HG02970 (cell line): ENCODE data around the gene DSTN.

Source experiments
- ATAC-seq: cut with Tn5 transposase; IDR thresholded peaks from one replicate; pipeline ENCODE4 v1.9.1; 2021; ENCODE audit warnings: mild to moderate bottlenecking, moderate library complexity, moderate number of reproducible peaks; ENCODE audit not compliant: unreplicated experiment, low FRiP score

The DSTN gene

GRCh38 chr20:17569616-17570346 is at the start of gene DSTN:
TSS of gene DSTN (plus strand) at chr20:17570075. CDS start at chr20:17570209, 134 bp downstream.
- peak; percentile 89 for ATAC-seq

DNA sequence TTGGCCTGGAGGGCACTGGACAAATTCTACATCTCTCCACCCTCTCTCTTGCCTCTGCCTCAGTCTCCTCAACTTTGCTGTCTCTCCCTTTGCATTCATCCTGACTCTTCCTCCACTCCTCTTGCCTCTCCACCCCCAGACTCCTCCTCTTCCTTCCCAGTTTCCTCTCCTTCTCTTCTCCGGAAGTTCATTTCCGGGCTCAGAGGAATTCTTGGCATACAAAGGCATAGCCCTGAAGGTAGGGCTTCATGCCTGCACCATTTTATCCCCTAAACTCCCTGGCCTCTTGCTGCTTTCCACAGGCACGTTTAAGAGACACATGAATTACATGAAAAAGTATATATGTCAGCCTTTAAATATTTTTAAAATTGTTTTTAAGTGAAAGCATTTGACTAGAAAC is 49.3 kb upstream of the DSTN start:
- ATAC-seq, result no peak

- ATAC-seq, result no peak
Measured at GRCh38 chr20:17522528-17522927, 47.3 kb upstream of the DSTN start.

GRCh38 chr20:17523326-17523725 is 46.5 kb upstream of the DSTN start:
- no peak for ATAC-seq

GRCh38 chr20:17524560-17524959 is 45.3 kb upstream of the DSTN start:
- ATAC-seq, result no peak

GRCh38 chr20:17525132-17525531 is 44.7 kb upstream of the DSTN start:
- ATAC-seq, result no peak

DNA sequence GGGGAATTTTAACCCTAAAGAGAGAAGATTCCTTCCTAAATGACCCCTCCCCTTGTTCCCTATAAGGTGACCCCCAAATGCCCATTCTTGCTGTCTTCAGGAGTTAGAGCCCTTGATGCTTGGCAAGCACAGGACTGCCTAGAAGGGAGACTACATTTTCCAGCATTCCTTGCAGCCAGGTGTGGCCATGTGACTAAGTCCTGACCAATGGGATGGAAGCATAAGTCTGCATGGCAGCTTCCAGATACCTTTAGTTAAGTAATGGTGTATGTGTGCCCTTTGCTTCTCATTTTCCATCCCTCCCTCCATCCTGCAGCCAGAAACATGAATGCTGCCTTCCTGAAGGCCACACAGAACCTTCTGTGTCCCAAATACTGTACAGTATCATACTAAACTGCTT is 44.2 kb upstream of the DSTN start:
- ATAC-seq, result no peak

DNA sequence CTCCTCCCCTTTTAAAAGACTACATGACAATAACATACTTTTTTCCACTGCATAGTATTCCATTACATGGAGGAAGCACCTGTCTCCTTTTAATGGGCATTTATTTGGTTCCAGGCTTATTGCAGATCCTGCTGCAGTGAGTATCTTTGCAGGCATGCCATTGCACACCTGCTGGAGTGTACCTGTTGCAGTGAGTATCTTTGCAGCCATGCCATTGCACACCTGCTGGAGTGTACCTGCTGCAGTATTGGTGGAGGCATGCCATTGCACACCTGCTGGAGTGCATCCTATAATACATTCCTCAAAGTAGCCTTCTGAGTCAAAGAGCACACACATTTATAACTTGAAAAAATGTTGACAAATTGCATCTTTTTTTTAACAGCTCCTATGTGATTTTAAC is 40.3 kb upstream of the DSTN start:
- ATAC-seq, result no peak

GRCh38 chr20:17530153-17530552 is 39.7 kb upstream of the DSTN start:
- ATAC-seq, result no peak

DNA sequence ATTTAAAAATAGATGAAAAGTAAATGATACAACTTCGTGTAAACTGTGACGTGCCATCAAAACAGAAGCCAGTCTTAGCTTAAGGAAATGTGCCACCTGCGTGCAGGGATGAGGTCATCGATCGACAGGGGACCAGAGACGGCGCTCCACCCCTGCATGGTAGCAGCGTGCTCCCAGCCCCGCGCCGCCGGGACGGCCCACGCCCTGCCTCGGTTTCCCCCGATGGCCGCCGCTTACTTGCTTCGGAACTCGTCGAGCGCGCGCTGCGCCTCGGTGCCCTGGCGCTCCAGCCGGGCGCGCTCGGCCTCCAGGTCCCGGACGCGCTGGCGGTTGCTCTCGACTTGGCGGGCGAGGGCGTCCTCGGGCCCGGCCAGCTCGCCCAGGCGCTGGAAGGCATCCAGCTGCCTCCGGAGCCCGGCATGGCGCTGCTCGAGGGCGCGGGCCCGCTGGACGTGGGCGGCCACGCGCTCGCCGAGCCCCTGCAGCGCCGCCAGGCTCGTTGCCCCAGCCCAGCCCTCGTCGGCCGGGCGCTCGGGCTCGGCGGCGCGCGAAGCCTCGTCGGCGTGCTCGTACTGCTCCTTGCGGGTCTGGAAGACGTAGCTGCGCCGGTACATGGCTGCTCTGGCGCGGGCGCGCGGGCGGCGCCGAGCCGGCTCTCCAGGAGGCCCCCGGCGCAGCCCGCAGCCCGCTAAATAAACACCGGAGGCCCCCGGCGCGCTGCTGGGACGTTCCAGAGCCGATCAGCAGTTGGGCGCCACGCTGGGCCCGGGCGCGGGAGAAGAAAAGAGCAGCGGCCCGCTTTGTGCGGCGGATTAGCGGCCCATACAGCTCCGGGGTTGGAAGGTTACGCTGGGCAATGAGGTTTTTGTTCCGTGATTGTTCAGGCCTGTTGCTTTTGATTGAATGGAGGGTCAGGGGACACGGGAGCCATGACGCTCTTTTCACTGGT is 38.9 kb upstream of the DSTN start, which contains the start of gene BFSP1:
TSS of gene BFSP1 (minus strand) at position 664 of the 949 bp plus-strand sequence. CDS start at position 614, 50 bp downstream.
- ATAC-seq, result no peak

DNA sequence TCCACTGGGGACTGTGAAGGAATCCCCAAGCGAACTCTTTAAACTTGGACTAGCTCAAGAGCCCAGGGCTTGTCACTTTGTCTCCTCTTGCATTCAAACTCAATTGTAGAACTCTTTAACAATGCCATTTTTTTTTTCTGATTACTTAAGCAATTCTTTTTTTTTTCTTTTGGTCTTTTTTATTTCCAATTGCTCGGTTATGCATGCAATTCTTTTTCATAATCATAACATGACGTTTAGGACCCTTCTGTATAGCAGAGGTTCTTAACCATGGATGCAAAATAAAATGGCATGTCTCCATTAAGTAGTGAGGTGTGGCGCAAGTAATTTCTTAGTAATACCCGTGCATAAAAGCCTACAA is 38.2 kb upstream of the DSTN start:
- ATAC-seq, result no peak

DNA sequence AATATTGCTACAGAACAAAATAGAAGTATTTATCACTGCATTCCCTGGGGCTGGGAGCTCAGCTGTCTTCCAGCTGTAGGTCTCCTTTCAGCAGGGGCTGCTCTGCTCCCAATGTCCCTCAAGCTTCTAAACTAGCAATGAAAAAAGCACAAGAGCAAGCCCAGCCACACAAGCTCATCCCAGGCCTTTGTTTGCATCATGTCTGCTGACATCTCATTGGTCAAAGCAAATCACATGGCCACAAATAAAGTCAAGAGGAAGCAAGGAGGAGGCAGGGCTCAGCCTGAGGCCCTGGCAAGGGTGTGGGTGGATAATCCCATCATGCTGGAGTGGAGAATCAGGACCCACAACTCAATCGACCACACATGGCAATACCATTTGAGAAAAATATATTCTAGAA is 36.5 kb upstream of the DSTN start:
- no peak for ATAC-seq

GRCh38 chr20:17534077-17534476 is 35.8 kb upstream of the DSTN start:
- ATAC-seq, result no peak

GRCh38 chr20:17536944-17537444 is 32.9 kb upstream of the DSTN start:
- no peak for ATAC-seq

GRCh38 chr20:17537959-17538358 is 31.9 kb upstream of the DSTN start:
- no peak for ATAC-seq

GRCh38 chr20:17538517-17539170 is 31.2 kb upstream of the DSTN start:
- no peak for ATAC-seq

GRCh38 chr20:17541596-17541995 is 28.3 kb upstream of the DSTN start:
- no peak for ATAC-seq

DNA sequence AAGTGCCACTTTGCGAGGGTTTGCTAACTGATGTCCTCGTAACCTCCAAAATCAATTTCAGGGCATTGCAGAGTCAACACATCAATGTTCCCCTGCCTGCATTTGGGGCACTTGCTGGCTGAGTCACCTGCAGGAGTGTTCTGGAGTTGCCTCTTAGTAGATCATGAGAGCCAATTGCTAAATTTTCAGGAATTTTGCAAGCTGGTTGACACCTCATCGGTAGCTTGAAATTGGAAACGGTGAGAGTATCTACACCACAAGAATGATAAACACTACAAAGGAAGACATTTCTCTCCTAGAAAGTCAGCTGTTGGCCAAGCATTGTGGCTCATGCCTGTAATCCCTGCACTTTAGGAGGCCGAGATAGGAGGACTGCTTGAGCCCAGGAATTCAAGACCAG is 27.9 kb upstream of the DSTN start:
- ATAC-seq, result no peak

- no peak for ATAC-seq
Measured at GRCh38 chr20:17542481-17542880, 27.4 kb upstream of the DSTN start.

GRCh38 chr20:17542993-17543412 is 26.9 kb upstream of the DSTN start:
- ATAC-seq, result no peak
